Endothelial cell of umbilical vein (primary cell): Measurements from ENCODE around the gene RAB7B. TPM values are rescaled to one million over a fixed set of nuclear protein-coding genes. Genes with fewer than 3 reads are reported as not detected.

ENCODE experiments used
- BruUV-seq: library from RNA; stranded (reverse); fragments of 400-500 nt; replicated peaks from 2 replicates; lab custom pipeline; 2021; lab: Mats Ljungman, UMichigan
- CTCF ChIA-PET: fragments of 300-600, 350-600 bp; sonication (Branson Sonifier 250); formaldehyde crosslinking; loops from one replicate; lab custom pipeline; 2021; ENCODE audit warnings: antibody characterized with exemption, inconsistent platforms; lab: Charles Lee
- POLR2A ChIA-PET: fragments of 300-600, 350-600 bp; sonication (Branson Sonifier 250); formaldehyde crosslinking; loops from one replicate; lab custom pipeline; 2021; ENCODE audit warnings: antibody characterized with exemption, inconsistent platforms; lab: Charles Lee
- DNase-seq: peaks from one replicate; pipeline ENCODE4 v3.0.0-alpha.2; 2011; ENCODE audit warnings: low read depth, low spot score
- FAIRE-seq: peaks from 2 replicates; lab custom pipeline; 2011; peaks lifted over from hg19 to GRCh38; lab: Jason Lieb, UNC
- H2AFZ ChIP-seq: 2 replicates; pipeline ENCODE4 v1.6.0; 2012; ENCODE audit warnings: low read depth, low read length, control low read depth, inconsistent platforms
- H3K27ac ChIP-seq: 2 replicates; pipeline ENCODE4 v1.5.1; 2011; ENCODE audit warnings: low read depth, mild to moderate bottlenecking, control low read depth, low read length, moderate library complexity; ENCODE audit not compliant: insufficient read depth
- H3K27me3 ChIP-seq, 2 experiments: 2 replicates each; pipeline versions ENCODE4 v1.6.0 to v1.6.1; 2011; ENCODE audit warnings: low read length in 2 of 2, mixed read lengths in 1 of 2; ENCODE audit not compliant: control insufficient read depth in 2 of 2, insufficient read depth in 2 of 2
- H3K36me3 ChIP-seq, 2 experiments: 2 replicates in 1 of 2; 3 replicates in 1 of 2; pipeline ENCODE4 v1.5.1; 2011; ENCODE audit warnings: low read length in 2 of 2, mild to moderate bottlenecking in 1 of 2, moderate library complexity in 1 of 2; ENCODE audit not compliant: control insufficient read depth in 2 of 2, insufficient read depth in 2 of 2; ENCODE audit errors: extremely low read depth in 1 of 2
- H3K4me1 ChIP-seq: 3 replicates; pipeline ENCODE4 v1.5.1; 2011; ENCODE audit warnings: mild to moderate bottlenecking, low read length; ENCODE audit not compliant: control insufficient read depth, insufficient read depth; ENCODE audit errors: extremely low read depth
- H3K4me2 ChIP-seq: 2 replicates; pipeline ENCODE4 v1.6.1; 2011; ENCODE audit warnings: low read length, control low read depth, mixed read lengths; ENCODE audit not compliant: insufficient read depth
- H3K4me3 ChIP-seq, 3 experiments: fragments of 200-600 bp in 1 of 3; sonication (generic), shearing (Covaris generic) in 1 of 3; replicated peaks in 1 of 3; 2 replicates each; pipeline ENCODE4 v1.5.1; 2011 to 2016; ENCODE audit warnings: control low read depth in 3 of 3, low read length in 3 of 3, mild to moderate bottlenecking in 2 of 3, inconsistent platforms in 1 of 3, low read depth in 1 of 3, moderate library complexity in 1 of 3; ENCODE audit not compliant: insufficient read depth in 1 of 3
- H3K79me2 ChIP-seq: 2 replicates; pipeline ENCODE4 v1.6.0; 2012; ENCODE audit warnings: low read length, inconsistent platforms; ENCODE audit not compliant: control insufficient read depth, insufficient read depth
- H3K9ac ChIP-seq: replicated peaks from 2 replicates; pipeline ENCODE3; 2011; ENCODE audit warnings: low read length, control low read depth; ENCODE audit not compliant: insufficient read depth; ENCODE audit errors: extremely low read depth
- H3K9me1 ChIP-seq: replicated peaks from 3 replicates; pipeline ENCODE4 v1.6.0; 2011; ENCODE audit warnings: mild to moderate bottlenecking, low read length; ENCODE audit not compliant: control insufficient read depth, insufficient read depth; ENCODE audit errors: extremely low read depth
- H3K9me3 ChIP-seq: replicated peaks from 2 replicates; pipeline ENCODE4 v1.5.1; 2012; ENCODE audit warnings: low read length, inconsistent platforms; ENCODE audit not compliant: control insufficient read depth, insufficient read depth
- H4K20me1 ChIP-seq: replicated peaks from 2 replicates; pipeline ENCODE3; 2011; ENCODE audit warnings: mild to moderate bottlenecking, low read length; ENCODE audit not compliant: control insufficient read depth, insufficient read depth; ENCODE audit errors: extremely low read depth
- EZH2 ChIP-seq: IDR thresholded peaks from 2 replicates; pipeline ENCODE4 v1.6.1; 2012; ENCODE audit warnings: borderline replicate concordance, low read depth, mild to moderate bottlenecking, moderate library complexity, low read length, inconsistent platforms; ENCODE audit not compliant: severe bottlenecking
- FOS ChIP-seq: IDR thresholded peaks from 2 replicates; pipeline ENCODE4 v1.6.1; 2011; ENCODE audit warnings: mild to moderate bottlenecking, low read length, moderate library complexity, borderline replicate concordance; ENCODE audit not compliant: insufficient read depth
- GATA2 ChIP-seq: IDR thresholded peaks from 2 replicates; pipeline ENCODE4 v1.7.0; 2011; ENCODE audit warnings: low read depth, mild to moderate bottlenecking, moderate library complexity, mixed read lengths, low read length; ENCODE audit not compliant: insufficient read length, insufficient read depth
- JUN ChIP-seq: IDR thresholded peaks from 2 replicates; pipeline ENCODE4 v1.6.1; 2011; ENCODE audit warnings: borderline replicate concordance, low read depth; ENCODE audit not compliant: insufficient read length, insufficient read depth
- MYC ChIP-seq: IDR thresholded peaks from one replicate; pipeline ENCODE4 v1.6.1; 2011; ENCODE audit warnings: mild to moderate bottlenecking, low read depth, low read length
- POLR2A ChIP-seq: IDR thresholded peaks from 2 replicates; pipeline ENCODE4 v1.6.1; 2012; ENCODE audit warnings: low read depth, mild to moderate bottlenecking, control low read depth, low read length
- POLR2AphosphoS5 ChIP-seq: IDR thresholded peaks from 2 replicates; pipeline ENCODE4 v1.6.1; 2012; ENCODE audit warnings: low read depth, mild to moderate bottlenecking, control low read depth, low read length, moderate library complexity; ENCODE audit not compliant: insufficient read depth
- dilution Hi-C: fragments of 300-500 bp; cut with MboI; formaldehyde crosslinking; loops from one replicate; pipeline ENCODE4 v1.15.0; 2019; ENCODE audit warnings: low sequenced_read_pairs; ENCODE audit not compliant: extremely low pct_ligation_motif_present
- intact Hi-C: fragments of 100-400 bp; cut with micrococcal nuclease; formaldehyde crosslinking; loops from one replicate; pipeline ENCODE4 v1.10.0; 2022
- polyA plus RNA-seq, 4 experiments: library from polyadenylated mRNA; depleted of rRNA in 3 of 4; stranded (reverse) in 3 of 4; unstranded in 1 of 4; fragments of >200 nt; gene quantifications; 2 replicates each; pipeline versions ENCODE4 v1.2.1 to v1.2.3, GENCODE V29; 2011 to 2012; ENCODE audit warnings: missing spikeins in 1 of 4
- total RNA-seq: library from RNA; stranded (reverse); gene quantifications from 2 replicates; pipeline ENCODE4 v1.2.3, GENCODE V29; 2021
- TF ChIP-seq, protein P1 (sequence below), 2 donors: IDR thresholded peaks; 1 replicate in 1 of 2; 2 replicates in 1 of 2; pipeline ENCODE4 v1.5.1; 2011; ENCODE audit warnings: low read length in 2 of 2, mild to moderate bottlenecking in 2 of 2, moderate library complexity in 2 of 2, control low read depth in 1 of 2, inconsistent platforms in 1 of 2, low read depth in 1 of 2; ENCODE audit not compliant: insufficient read depth in 1 of 2; ENCODE audit errors: extremely low read depth in 1 of 2

The RAB7B gene
- total and polyA plus RNA-seq, 2 donors (not counting 3 experiments of a cell fraction or from before 2014, with no cell fraction given): 0.15 TPM; not detected in 1

DNA sequence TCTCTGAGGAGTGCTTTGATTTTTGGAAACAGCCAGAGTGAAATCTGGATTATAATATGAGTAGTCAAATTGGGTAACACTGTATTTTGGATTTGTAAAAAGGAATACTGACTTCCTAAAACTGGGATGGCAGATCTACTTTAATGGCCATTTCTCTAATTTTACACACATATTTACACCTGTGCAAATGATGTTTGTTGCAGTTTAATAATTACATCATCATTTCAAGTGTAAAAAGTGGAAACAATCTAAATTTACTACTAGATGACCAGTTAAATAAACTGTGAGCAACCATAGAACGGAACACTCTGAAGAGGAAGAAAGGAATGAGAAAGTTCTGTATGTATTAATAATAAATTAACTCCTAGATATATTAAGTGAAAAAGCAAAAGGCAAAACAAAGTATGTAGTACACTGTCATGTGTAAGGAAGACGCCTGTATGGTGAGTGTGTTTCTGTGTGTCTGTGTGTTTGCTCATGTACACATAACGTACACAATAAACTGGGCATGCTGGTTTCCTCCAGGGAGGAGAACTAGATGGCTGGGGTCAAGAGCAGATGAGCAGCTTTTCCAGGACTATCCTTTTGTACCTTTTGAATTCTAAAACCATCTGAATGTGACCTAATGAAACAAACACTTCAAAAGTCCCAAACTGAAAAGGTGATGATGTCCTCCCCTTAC is 46.9 kb upstream of the RAB7B start:
- no TSS peak for BruUV-seq
- H3K4me2 ChIP-seq: no peak overlapping the region
- intact Hi-C loops: no loop called here
- H2AFZ ChIP-seq: no peak overlapping the region
- H3K9me3 ChIP-seq: no peaks in the 10 kb centered on the region
- H3K36me3 ChIP-seq: no peaks in the 10 kb centered on the region
- ChIA-PET CTCF (no interaction called here), POLR2A (no interaction called here)
- no peak overlapping the region for H3K9ac ChIP-seq
- TF ChIP-seq POLR2A (no peak), POLR2AphosphoS5 (no peak), GATA2 (no peak), FOS (no peak), EZH2 (no peak), JUN (no peak), MYC (no peak)
- TF ChIP-seq, protein P1, sequence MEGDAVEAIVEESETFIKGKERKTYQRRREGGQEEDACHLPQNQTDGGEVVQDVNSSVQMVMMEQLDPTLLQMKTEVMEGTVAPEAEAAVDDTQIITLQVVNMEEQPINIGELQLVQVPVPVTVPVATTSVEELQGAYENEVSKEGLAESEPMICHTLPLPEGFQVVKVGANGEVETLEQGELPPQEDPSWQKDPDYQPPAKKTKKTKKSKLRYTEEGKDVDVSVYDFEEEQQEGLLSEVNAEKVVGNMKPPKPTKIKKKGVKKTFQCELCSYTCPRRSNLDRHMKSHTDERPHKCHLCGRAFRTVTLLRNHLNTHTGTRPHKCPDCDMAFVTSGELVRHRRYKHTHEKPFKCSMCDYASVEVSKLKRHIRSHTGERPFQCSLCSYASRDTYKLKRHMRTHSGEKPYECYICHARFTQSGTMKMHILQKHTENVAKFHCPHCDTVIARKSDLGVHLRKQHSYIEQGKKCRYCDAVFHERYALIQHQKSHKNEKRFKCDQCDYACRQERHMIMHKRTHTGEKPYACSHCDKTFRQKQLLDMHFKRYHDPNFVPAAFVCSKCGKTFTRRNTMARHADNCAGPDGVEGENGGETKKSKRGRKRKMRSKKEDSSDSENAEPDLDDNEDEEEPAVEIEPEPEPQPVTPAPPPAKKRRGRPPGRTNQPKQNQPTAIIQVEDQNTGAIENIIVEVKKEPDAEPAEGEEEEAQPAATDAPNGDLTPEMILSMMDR (IDR thresholded peaks at IDR 0.05; ENCODE audit: extremely low read depth in 1 of 2, insufficient read depth in 1 of 2, low read depth in 1 of 2, low read length in 2 of 2): no peak
- H4K20me1 ChIP-seq: no peaks in the 10 kb centered on the region
- peaks cover 0 to 5% of the 10 kb centered on the region in 2 experiments for H3K27me3 ChIP-seq
- no peak overlapping the region for H3K4me3 ChIP-seq
- DNase-seq (no peak), FAIRE-seq (no peak)
- no peak overlapping the region for H3K27ac ChIP-seq
- no peaks in the 10 kb centered on the region for H3K9me1 ChIP-seq
- dilution Hi-C loops: no loop called here
- no peaks in the 10 kb centered on the region for H3K79me2 ChIP-seq
- no peaks in the 10 kb centered on the region for H3K4me1 ChIP-seq
